Liver (tissue), 9 donors: ENCODE measurements around the gene MORF4L1. TPM values are rescaled to one million over a fixed set of nuclear protein-coding genes. Genes with fewer than 3 reads are reported as not detected.

Experiments used
- DNase-seq: peaks from one replicate; pipeline ENCODE4 v3.0.0-alpha.2; 2017; ENCODE audit warnings: low spot score
- H3K27ac ChIP-seq, 2 donors: one replicate each; pipeline ENCODE4 v1.7.0; 2013; ENCODE audit warnings: inconsistent platforms in 2 of 2, low read length in 2 of 2, control low read depth in 1 of 2, low read depth in 1 of 2, mild to moderate bottlenecking in 1 of 2
- H3K27me3 ChIP-seq, 4 donors: one replicate each; pipeline versions ENCODE4 v1.6.1 to v1.7.0; 2013; ENCODE audit warnings: low read length in 3 of 4, inconsistent platforms in 1 of 4, mild to moderate bottlenecking in 1 of 4, moderate library complexity in 1 of 4; ENCODE audit not compliant: control insufficient read depth in 4 of 4, insufficient read depth in 4 of 4
- H3K36me3 ChIP-seq, 4 donors: one replicate each; pipeline versions ENCODE4 v1.6.1 to v1.7.0; 2013; ENCODE audit warnings: low read length in 3 of 4, mild to moderate bottlenecking in 3 of 4, low read depth in 1 of 4, moderate library complexity in 1 of 4; ENCODE audit not compliant: control insufficient read depth in 4 of 4, insufficient read depth in 3 of 4
- H3K4me1 ChIP-seq, 4 donors: one replicate each; pipeline versions ENCODE4 v1.6.1 to v1.7.0; 2013; ENCODE audit warnings: low read length in 3 of 4, mild to moderate bottlenecking in 3 of 4, moderate library complexity in 1 of 4; ENCODE audit not compliant: control insufficient read depth in 4 of 4, insufficient read depth in 4 of 4
- H3K4me3 ChIP-seq, 3 donors: one replicate each; pipeline versions ENCODE4 v1.6.1 to v1.7.0; 2013; ENCODE audit warnings: low read length in 3 of 3, control low read depth in 1 of 3, low read depth in 1 of 3, mild to moderate bottlenecking in 1 of 3
- H3K9ac ChIP-seq, 2 donors: one replicate each; pipeline ENCODE4 v1.7.0; 2013; ENCODE audit warnings: low read length in 2 of 2, mild to moderate bottlenecking in 2 of 2, moderate library complexity in 2 of 2, control low read depth in 1 of 2, low read depth in 1 of 2
- H3K9me3 ChIP-seq, 4 donors: one replicate each; pipeline versions ENCODE4 v1.6.1 to v1.7.0; 2013; ENCODE audit warnings: low read length in 3 of 4; ENCODE audit not compliant: control insufficient read depth in 4 of 4
- ATF3 ChIP-seq: IDR thresholded peaks from 2 replicates; pipeline ENCODE4 v1.6.1; 2016; ENCODE audit warnings: antibody characterized with exemption
- CTCF ChIP-seq: fragments of 150-350 bp; IDR thresholded peaks from 2 replicates; pipeline ENCODE4 v1.5.1; 2017; ENCODE audit warnings: improper control_type of control experiment, low read depth, low read length; ENCODE audit not compliant: missing input control
- FOXA2 ChIP-seq: IDR thresholded peaks from 2 replicates; pipeline ENCODE4 v1.6.1; 2016; ENCODE audit warnings: antibody characterized with exemption
- GABPA ChIP-seq, 2 donors: IDR thresholded peaks in 1 of 2; conservative IDR thresholded peaks in 1 of 2; 2 replicates each; pipeline ENCODE4 v1.6.1; 2016; ENCODE audit warnings: antibody characterized with exemption in 2 of 2, mild to moderate bottlenecking in 1 of 2, moderate library complexity in 1 of 2
- HNF4A ChIP-seq, 2 donors: conservative IDR thresholded peaks; 2 replicates each; pipeline ENCODE4 v1.6.1; 2016; ENCODE audit warnings: antibody characterized with exemption in 2 of 2, mild to moderate bottlenecking in 2 of 2
- HNF4G ChIP-seq: IDR thresholded peaks from 2 replicates; pipeline ENCODE4 v1.6.1; 2016; ENCODE audit warnings: antibody characterized with exemption
- JUND ChIP-seq, 2 donors: IDR thresholded peaks; 2 replicates each; pipeline ENCODE4 v1.6.1; 2016; ENCODE audit warnings: antibody characterized with exemption in 2 of 2
- RAD21 ChIP-seq, 2 donors: IDR thresholded peaks; 2 replicates each; pipeline ENCODE4 v1.6.1; 2016; ENCODE audit warnings: antibody characterized with exemption in 2 of 2, mild to moderate bottlenecking in 2 of 2
- YY1 ChIP-seq: IDR thresholded peaks from 2 replicates; pipeline ENCODE4 v1.6.1; 2016; ENCODE audit warnings: antibody characterized with exemption, mild to moderate bottlenecking
- WGBS: extraction: QIAGEN DNeasy Blood & Tissue Kit; methylation state at CpG from one replicate; pipeline ENCODE4 v1.1.7; 2013; 5-methylcytosine and 5-hydroxymethylcytosine counted together
- polyA plus RNA-seq, 2 donors: library from polyadenylated mRNA; stranded (reverse) in 1 of 2; unstranded in 1 of 2; fragments of 200-250 nt in 1 of 2; fragments of >200 nt in 1 of 2; fragmentation: Nextera tagmentation in 1 of 2; extraction: Ambion mirVana in 1 of 2; gene quantifications; one replicate each; pipeline versions ENCODE4 v1.2.1 to v1.2.3, GENCODE V29; 2013 to 2015
- total RNA-seq, 2 donors: library from RNA; depleted of rRNA; stranded (reverse); fragments of >200 nt; gene quantifications; one replicate each; pipeline ENCODE4 v1.2.3, GENCODE V29; 2014
- donor health status: healthy.
- donor health status: healthy.
- donor health status: healthy.
- donor health status: healthy.
- donor health status: healthy.

Gene MORF4L1
- total and polyA plus RNA-seq, 4 donors: 67.5 to 134 (median 123) TPM

- TF ChIP-seq JUND (IDR thresholded peaks at IDR 0.05): no peak
Measured at GRCh38 chr15:78912316-78912715, 39.6 kb downstream of the MORF4L1 start (continued).

DNA sequence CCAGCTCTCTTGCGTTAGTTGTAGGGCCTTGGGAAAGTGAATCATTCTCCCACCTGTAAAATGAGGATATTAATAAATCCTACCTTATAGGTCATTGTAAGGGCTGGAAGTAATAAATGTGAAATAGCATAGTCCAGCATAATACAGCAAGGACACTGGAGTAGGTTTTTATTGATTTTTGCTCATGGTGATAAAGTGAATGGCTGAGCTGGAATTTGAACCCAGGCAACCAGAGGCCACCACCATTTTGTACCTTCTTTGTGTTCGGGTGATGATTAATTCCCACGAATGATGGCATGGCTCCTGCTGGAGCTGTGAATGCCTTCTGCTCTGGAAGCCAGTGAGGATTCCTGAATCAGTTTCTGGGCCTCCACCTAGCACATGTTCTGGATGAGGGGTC, 40.3 kb downstream of the MORF4L1 start:
- H3K9ac ChIP-seq: no peak overlapping the region
- 84% methylated on average over 3 of the region's 3 CpGs for WGBS
- TF ChIP-seq ATF3 (no peak), FOXA2 (no peak), RAD21 (IDR thresholded peaks at IDR 0.05) (no peak), HNF4G (no peak), CTCF (no peak), YY1 (peak; percentile 21), GABPA (IDR thresholded peaks at IDR 0.05 in 1 of 2, conservative IDR thresholded peaks at IDR 0.05 in 1 of 2) (no peak), HNF4A (conservative IDR thresholded peaks at IDR 0.05) (peak in 1 of 2 donors; percentile 11)
- H3K4me1 ChIP-seq: peaks cover 2 to 14% (median 10%) of the 10 kb centered on the region in 4 donors
- H3K36me3 ChIP-seq: peaks cover 0 to 21% (median 8%) of the 10 kb centered on the region in 4 donors
- H3K27me3 ChIP-seq: no peaks in the 10 kb centered on the region
- DNase-seq: no peak
- H3K4me3 ChIP-seq: no peak overlapping the region
- H3K9me3 ChIP-seq: no peaks in the 10 kb centered on the region
- no peak overlapping the region for H3K27ac ChIP-seq

- Histone ChIP-seq H3K9ac (no peak overlapping the region), H3K9me3 (no peaks in the 10 kb centered on the region), H3K4me1 (peaks cover under 1 to 14% (median 10%) of the 10 kb centered on the region in 4 donors), H3K27me3 (no peaks in the 10 kb centered on the region), H3K4me3 (no peak overlapping the region), H3K27ac (no peak overlapping the region), H3K36me3 (peaks cover 3 to 19% (median 9%) of the 10 kb centered on the region in 4 donors)
- DNase-seq: no peak
- TF ChIP-seq HNF4G (no peak), CTCF (peak; percentile 33), GABPA (IDR thresholded peaks at IDR 0.05 in 1 of 2, conservative IDR thresholded peaks at IDR 0.05 in 1 of 2) (no peak), RAD21 (IDR thresholded peaks at IDR 0.05) (peak; percentile 51 to 61)
- WGBS: 74% methylated on average over 13 of the region's 13 CpGs
Measured at GRCh38 chr15:78914027-78914764, 41.5 kb downstream of the MORF4L1 start.
